HepG2 (cell line): ENCODE measurements around the gene METTL14. TPM values are rescaled to one million over a fixed set of nuclear protein-coding genes. Genes with fewer than 3 reads are reported as not detected.

ENCODE experiments used
- EED ChIP-seq: sonication (generic); formaldehyde crosslinking; IDR thresholded peaks from 2 replicates; pipeline ENCODE4 v1.5.0; 2020; ENCODE audit warnings: mild to moderate bottlenecking, missing genetic modification reagents
- GFI1 ChIP-seq: sonication (generic); formaldehyde crosslinking; IDR thresholded peaks from 2 replicates; pipeline ENCODE4 v1.5.0; 2020; ENCODE audit warnings: missing genetic modification reagents, mild to moderate bottlenecking, borderline replicate concordance
- NFE2L2 ChIP-seq: fragments of 150-350 bp; IDR thresholded peaks from 2 replicates; pipeline ENCODE4 v1.6.1; 2014; ENCODE audit warnings: low read length
- NR2F2 ChIP-seq: IDR thresholded peaks from 2 replicates; pipeline ENCODE4 v1.6.1; 2012; ENCODE audit warnings: low read depth, inconsistent platforms, borderline replicate concordance
- POLR2A ChIP-seq, 2 experiments: IDR thresholded peaks; 2 replicates each; pipeline ENCODE4 v1.6.1; 2011; ENCODE audit warnings: low read depth in 2 of 2, low read length in 2 of 2, mild to moderate bottlenecking in 1 of 2, moderate library complexity in 1 of 2; ENCODE audit not compliant: insufficient read depth in 1 of 2
- SUZ12 ChIP-seq: fragments of 150-350 bp; IDR thresholded peaks from 2 replicates; pipeline ENCODE4 v1.6.1; 2014; ENCODE audit warnings: low read depth, low read length
- U2AF1 ChIP-seq: fragments of 200-400 bp; formaldehyde crosslinking; optimal IDR thresholded peaks from 2 replicates; pipeline ENCODE3; 2017; ENCODE audit warnings: mild to moderate bottlenecking, low read depth, low read length
- ZNF205 ChIP-seq: IDR thresholded peaks from 2 replicates; pipeline ENCODE4 v1.6.1; 2018; ENCODE audit warnings: missing biosample characterization, missing genetic modification reagents
- ZNF335 ChIP-seq: sonication (generic); formaldehyde crosslinking; IDR thresholded peaks from 2 replicates; pipeline ENCODE4 v1.4.0; 2020; ENCODE audit warnings: missing genetic modification reagents
- ZNF737 ChIP-seq: sonication (generic); formaldehyde crosslinking; IDR thresholded peaks from 2 replicates; pipeline ENCODE4 v1.5.0; 2020; ENCODE audit warnings: missing genetic modification reagents, mild to moderate bottlenecking, borderline replicate concordance
- ZSCAN5A ChIP-seq: sonication (generic); formaldehyde crosslinking; IDR thresholded peaks from 2 replicates; pipeline ENCODE4 v1.8.0; 2022; ENCODE audit warnings: mild to moderate bottlenecking, missing genetic modification reagents, borderline replicate concordance
- polyA plus RNA-seq, 8 experiments: library from polyadenylated mRNA; depleted of rRNA in 3 of 8; stranded (reverse) in 7 of 8; unstranded in 1 of 8; fragments of >200 nt; fragmentation: Illumina TruSeq in 4 of 8; extraction: Trizol in 4 of 8; gene quantifications; 2 replicates each; pipeline versions ENCODE4 v1.2.1 to v1.2.3, GENCODE V29; 2011 to 2016; ENCODE audit warnings: low read depth in 4 of 8, missing spikeins in 1 of 8, mixed read lengths in 1 of 8; ENCODE audit not compliant: insufficient read depth in 1 of 8
- total RNA-seq, 5 experiments: library from RNA; depleted of rRNA; stranded (reverse); fragments of >200 nt; fragmentation: Illumina TruSeq; extraction: Trizol; gene quantifications; 2 replicates each; pipeline ENCODE4 v1.2.3, GENCODE V29; 2016; ENCODE audit warnings: low read depth in 1 of 5
- TF ChIP-seq, protein P1 (sequence below): sonication (generic); formaldehyde crosslinking; IDR thresholded peaks from 2 replicates; pipeline ENCODE4 v1.4.0; 2020; ENCODE audit warnings: missing genetic modification reagents, borderline replicate concordance
- TF ChIP-seq, protein P2 (sequence below): sonication (generic); formaldehyde crosslinking; IDR thresholded peaks from 2 replicates; pipeline ENCODE4 v1.5.1; 2020; ENCODE audit warnings: missing genetic modification reagents, mild to moderate bottlenecking, borderline replicate concordance
- TF ChIP-seq, protein P3 (sequence below): sonication (generic); formaldehyde crosslinking; IDR thresholded peaks from 2 replicates; pipeline ENCODE4 v1.4.0; 2020; ENCODE audit warnings: missing genetic modification reagents, borderline replicate concordance
- TF ChIP-seq, protein P4 (sequence below), 2 experiments: sonication (generic) in 1 of 2; formaldehyde crosslinking in 1 of 2; IDR thresholded peaks; 2 replicates each; pipeline versions ENCODE4 v1.4.0 to v1.6.1; 2016 to 2020; ENCODE audit warnings: borderline replicate concordance in 1 of 2, low read depth in 1 of 2, mild to moderate bottlenecking in 1 of 2, missing genetic modification reagents in 1 of 2

METTL14 gene
- total and polyA plus RNA-seq, 2 of the 13 experiments (the other 11 are each of a cell fraction or from before 2014, with no cell fraction given), result 11.6 to 44.9 TPM

DNA sequence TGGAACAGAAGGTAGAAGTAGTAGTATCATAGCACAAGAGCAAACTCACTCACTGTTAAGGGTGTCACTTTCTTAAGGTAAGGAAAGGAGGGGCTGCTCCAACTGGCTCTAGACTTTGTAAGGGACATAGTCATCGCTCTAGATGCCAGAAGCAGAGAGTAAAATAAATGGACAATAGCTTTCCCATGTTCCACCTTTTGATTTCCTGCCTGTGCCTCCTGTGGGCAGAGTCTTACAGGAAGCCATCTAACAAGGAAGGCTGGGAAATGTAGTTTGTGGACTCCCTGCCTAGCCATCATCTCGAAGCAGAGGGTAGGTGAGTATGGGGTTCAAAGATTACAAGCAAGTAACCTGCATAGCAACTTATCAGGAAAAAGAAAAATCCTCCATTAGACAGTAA, 1.7 kb upstream of the METTL14 start (continued):
- TF ChIP-seq GFI1 (CRISPR knock-in tag) (no peak), NR2F2 (no peak), SUZ12 (peak; percentile 45; the same call in 1 of the 2 replicates), ZNF737 (CRISPR knock-in tag) (no peak), ZNF335 (no peak), EED (CRISPR knock-in tag) (no peak), U2AF1 (no peak), ZNF205 (CRISPR knock-in tag) (0 out of 2 replicates have a peak, but pooled peaks have one; percentile 25), NFE2L2 (no peak), ZSCAN5A (no peak), POLR2A (IDR thresholded peaks at IDR 0.05; ENCODE audit: insufficient read depth in 1 of 2, low read depth in 2 of 2, low read length in 2 of 2) (peak in 1 of 2 experiments; percentile 69; a peak in 2 of 4 replicates)
- TF ChIP-seq, protein P1, sequence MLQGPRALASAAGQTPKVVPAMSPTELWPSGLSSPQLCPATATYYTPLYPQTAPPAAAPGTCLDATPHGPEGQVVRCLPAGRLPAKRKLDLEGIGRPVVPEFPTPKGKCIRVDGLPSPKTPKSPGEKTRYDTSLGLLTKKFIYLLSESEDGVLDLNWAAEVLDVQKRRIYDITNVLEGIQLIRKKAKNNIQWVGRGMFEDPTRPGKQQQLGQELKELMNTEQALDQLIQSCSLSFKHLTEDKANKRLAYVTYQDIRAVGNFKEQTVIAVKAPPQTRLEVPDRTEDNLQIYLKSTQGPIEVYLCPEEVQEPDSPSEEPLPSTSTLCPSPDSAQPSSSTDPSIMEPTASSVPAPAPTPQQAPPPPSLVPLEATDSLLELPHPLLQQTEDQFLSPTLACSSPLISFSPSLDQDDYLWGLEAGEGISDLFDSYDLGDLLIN (CRISPR knock-in tag), result no peak
- TF ChIP-seq, protein P2, sequence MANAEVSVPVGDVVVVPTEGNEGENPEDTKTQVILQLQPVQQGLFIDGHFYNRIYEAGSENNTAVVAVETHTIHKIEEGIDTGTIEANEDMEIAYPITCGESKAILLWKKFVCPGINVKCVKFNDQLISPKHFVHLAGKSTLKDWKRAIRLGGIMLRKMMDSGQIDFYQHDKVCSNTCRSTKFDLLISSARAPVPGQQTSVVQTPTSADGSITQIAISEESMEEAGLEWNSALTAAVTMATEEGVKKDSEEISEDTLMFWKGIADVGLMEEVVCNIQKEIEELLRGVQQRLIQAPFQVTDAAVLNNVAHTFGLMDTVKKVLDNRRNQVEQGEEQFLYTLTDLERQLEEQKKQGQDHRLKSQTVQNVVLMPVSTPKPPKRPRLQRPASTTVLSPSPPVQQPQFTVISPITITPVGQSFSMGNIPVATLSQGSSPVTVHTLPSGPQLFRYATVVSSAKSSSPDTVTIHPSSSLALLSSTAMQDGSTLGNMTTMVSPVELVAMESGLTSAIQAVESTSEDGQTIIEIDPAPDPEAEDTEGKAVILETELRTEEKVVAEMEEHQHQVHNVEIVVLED (CRISPR knock-in tag), result peak; percentile 37; the same call in 1 of the 2 replicates
- TF ChIP-seq, protein P3, sequence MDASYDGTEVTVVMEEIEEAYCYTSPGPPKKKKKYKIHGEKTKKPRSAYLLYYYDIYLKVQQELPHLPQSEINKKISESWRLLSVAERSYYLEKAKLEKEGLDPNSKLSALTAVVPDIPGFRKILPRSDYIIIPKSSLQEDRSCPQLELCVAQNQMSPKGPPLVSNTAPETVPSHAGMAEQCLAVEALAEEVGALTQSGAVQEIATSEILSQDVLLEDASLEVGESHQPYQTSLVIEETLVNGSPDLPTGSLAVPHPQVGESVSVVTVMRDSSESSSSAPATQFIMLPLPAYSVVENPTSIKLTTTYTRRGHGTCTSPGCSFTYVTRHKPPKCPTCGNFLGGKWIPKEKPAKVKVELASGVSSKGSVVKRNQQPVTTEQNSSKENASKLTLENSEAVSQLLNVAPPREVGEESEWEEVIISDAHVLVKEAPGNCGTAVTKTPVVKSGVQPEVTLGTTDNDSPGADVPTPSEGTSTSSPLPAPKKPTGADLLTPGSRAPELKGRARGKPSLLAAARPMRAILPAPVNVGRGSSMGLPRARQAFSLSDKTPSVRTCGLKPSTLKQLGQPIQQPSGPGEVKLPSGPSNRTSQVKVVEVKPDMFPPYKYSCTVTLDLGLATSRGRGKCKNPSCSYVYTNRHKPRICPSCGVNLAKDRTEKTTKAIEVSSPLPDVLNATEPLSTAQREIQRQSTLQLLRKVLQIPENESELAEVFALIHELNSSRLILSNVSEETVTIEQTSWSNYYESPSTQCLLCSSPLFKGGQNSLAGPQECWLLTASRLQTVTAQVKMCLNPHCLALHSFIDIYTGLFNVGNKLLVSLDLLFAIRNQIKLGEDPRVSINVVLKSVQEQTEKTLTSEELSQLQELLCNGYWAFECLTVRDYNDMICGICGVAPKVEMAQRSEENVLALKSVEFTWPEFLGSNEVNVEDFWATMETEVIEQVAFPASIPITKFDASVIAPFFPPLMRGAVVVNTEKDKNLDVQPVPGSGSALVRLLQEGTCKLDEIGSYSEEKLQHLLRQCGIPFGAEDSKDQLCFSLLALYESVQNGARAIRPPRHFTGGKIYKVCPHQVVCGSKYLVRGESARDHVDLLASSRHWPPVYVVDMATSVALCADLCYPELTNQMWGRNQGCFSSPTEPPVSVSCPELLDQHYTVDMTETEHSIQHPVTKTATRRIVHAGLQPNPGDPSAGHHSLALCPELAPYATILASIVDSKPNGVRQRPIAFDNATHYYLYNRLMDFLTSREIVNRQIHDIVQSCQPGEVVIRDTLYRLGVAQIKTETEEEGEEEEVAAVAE (CRISPR knock-in tag), result no peak
- TF ChIP-seq, protein P4, sequence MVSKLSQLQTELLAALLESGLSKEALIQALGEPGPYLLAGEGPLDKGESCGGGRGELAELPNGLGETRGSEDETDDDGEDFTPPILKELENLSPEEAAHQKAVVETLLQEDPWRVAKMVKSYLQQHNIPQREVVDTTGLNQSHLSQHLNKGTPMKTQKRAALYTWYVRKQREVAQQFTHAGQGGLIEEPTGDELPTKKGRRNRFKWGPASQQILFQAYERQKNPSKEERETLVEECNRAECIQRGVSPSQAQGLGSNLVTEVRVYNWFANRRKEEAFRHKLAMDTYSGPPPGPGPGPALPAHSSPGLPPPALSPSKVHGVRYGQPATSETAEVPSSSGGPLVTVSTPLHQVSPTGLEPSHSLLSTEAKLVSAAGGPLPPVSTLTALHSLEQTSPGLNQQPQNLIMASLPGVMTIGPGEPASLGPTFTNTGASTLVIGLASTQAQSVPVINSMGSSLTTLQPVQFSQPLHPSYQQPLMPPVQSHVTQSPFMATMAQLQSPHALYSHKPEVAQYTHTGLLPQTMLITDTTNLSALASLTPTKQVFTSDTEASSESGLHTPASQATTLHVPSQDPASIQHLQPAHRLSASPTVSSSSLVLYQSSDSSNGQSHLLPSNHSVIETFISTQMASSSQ (IDR thresholded peaks at IDR 0.05; ENCODE audit: low read depth), result no peak
- TF ChIP-seq, protein P4 (CRISPR knock-in tag; IDR thresholded peaks at IDR 0.05; ENCODE audit: borderline replicate concordance), result no peak
